ENCODE results near the gene CLIP2. TPM values are rescaled to one million over a fixed set of nuclear protein-coding genes. Genes with fewer than 3 reads are reported as not detected.

Gene CLIP2
- polyA plus RNA-seq, 1 donor from 2014 or later: 25.7 TPM

GRCh38 chr7:74317146-74317782 lies 28.1 kb downstream of the CLIP2 start:
- Histone ChIP-seq H3K9me3 (ENCODE audit: low read length) (no peaks in the 10 kb centered on the region), H2AFZ (ENCODE audit: low read depth, low read length) (no peak overlapping the region), H3K79me2 (replicated peaks; ENCODE audit: insufficient read depth, low read length) (no peaks in the 10 kb centered on the region), H4K20me1 (ENCODE audit: insufficient read depth) (peaks cover 4% of the 10 kb centered on the region), H3K36me3 (ENCODE audit: insufficient read depth, low read length) (no peaks in the 10 kb centered on the region), H3K4me3 (ENCODE audit: low read length) (no peak overlapping the region), H3K9ac (ENCODE audit: low read length) (no peak overlapping the region), H3F3A (ENCODE audit: insufficient read depth, low read length, poor library complexity, severe bottlenecking) (no peaks in the 10 kb centered on the region), H3K4me2 (ENCODE audit: low read length) (no peak overlapping the region), H3K27me3 (ENCODE audit: insufficient read depth, low read depth, low read length) (no peaks in the 10 kb centered on the region), H3K9me2 (ENCODE audit: insufficient read depth, low read length) (no peaks in the 10 kb centered on the region), H3K27ac (ENCODE audit: low read length) (no peak overlapping the region)
- no peak for TF ChIP-seq RAD21 (conservative IDR thresholded peaks at IDR 0.05)
- TF ChIP-seq EP300 (conservative IDR thresholded peaks at IDR 0.05; ENCODE audit: poor library complexity, severe bottlenecking): no peak
- TF ChIP-seq TAF1 (IDR thresholded peaks at IDR 0.05; ENCODE audit: low read depth): no peak
- no peak for TF ChIP-seq SMC3 (conservative IDR thresholded peaks at IDR 0.05; ENCODE audit: poor library complexity)
- no peak for TF ChIP-seq EZH2 (IDR thresholded peaks at IDR 0.05; ENCODE audit: borderline replicate concordance, insufficient read depth, low read length, poor library complexity, severe bottlenecking)
- TF ChIP-seq POLR2AphosphoS5 (IDR thresholded peaks at IDR 0.05): no peak
- TF ChIP-seq MXI1 (conservative IDR thresholded peaks at IDR 0.05; ENCODE audit: poor library complexity, severe bottlenecking): no peak
- no peak for TF ChIP-seq CTCF (IDR thresholded peaks at IDR 0.05; ENCODE audit: poor library complexity, severe bottlenecking)
- no peak for TF ChIP-seq REST (IDR thresholded peaks at IDR 0.05; ENCODE audit: borderline replicate concordance)

DNA sequence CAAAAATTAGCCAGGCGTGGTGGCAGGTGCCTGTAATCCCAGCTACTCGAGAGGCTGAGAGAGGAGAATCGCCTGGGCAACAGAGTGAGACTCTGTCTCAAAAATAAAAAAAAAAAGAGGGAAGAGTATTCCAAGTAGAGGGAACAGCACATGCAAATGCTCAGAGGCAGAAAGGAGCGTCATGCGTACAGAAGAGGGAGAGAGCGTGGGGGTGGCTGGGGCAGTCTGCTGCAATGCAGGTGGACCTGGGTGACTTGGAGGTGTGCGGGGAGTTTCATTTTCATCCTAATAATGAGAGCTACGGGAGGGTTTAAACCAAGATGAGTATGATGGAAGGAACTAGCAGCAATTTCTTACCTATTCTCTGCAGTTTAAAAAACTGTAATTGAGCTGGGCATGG lies 28.8 kb downstream of the CLIP2 start:
- TF ChIP-seq MXI1 (conservative IDR thresholded peaks at IDR 0.05; ENCODE audit: poor library complexity, severe bottlenecking): no peak
- TF ChIP-seq CTCF (IDR thresholded peaks at IDR 0.05; ENCODE audit: poor library complexity, severe bottlenecking): no peak
- no peak for TF ChIP-seq SMC3 (conservative IDR thresholded peaks at IDR 0.05; ENCODE audit: poor library complexity)
- no peak for TF ChIP-seq TAF1 (IDR thresholded peaks at IDR 0.05; ENCODE audit: low read depth)
- no peak for TF ChIP-seq REST (IDR thresholded peaks at IDR 0.05; ENCODE audit: borderline replicate concordance)
- no peak for TF ChIP-seq EZH2 (IDR thresholded peaks at IDR 0.05; ENCODE audit: borderline replicate concordance, insufficient read depth, low read length, poor library complexity, severe bottlenecking)
- TF ChIP-seq EP300 (conservative IDR thresholded peaks at IDR 0.05; ENCODE audit: poor library complexity, severe bottlenecking): no peak
- no peak for TF ChIP-seq RAD21 (conservative IDR thresholded peaks at IDR 0.05)
- no peak for TF ChIP-seq POLR2AphosphoS5 (IDR thresholded peaks at IDR 0.05)

More for the DNA sequence above, 28.8 kb downstream of the CLIP2 start:
- H3K9me2 ChIP-seq (ENCODE audit: insufficient read depth, low read length): no peaks in the 10 kb centered on the region
- H3F3A ChIP-seq (ENCODE audit: insufficient read depth, low read length, poor library complexity, severe bottlenecking): no peaks in the 10 kb centered on the region
- no peak overlapping the region for H2AFZ ChIP-seq (ENCODE audit: low read depth, low read length)
- no peaks in the 10 kb centered on the region for H4K20me1 ChIP-seq (ENCODE audit: insufficient read depth)
- no peak overlapping the region for H3K9ac ChIP-seq (ENCODE audit: low read length)
- no peak overlapping the region for H3K27ac ChIP-seq (ENCODE audit: low read length)
- no peak overlapping the region for H3K4me2 ChIP-seq (ENCODE audit: low read length)
- H3K79me2 ChIP-seq (replicated peaks; ENCODE audit: insufficient read depth, low read length): no peaks in the 10 kb centered on the region
- H3K9me3 ChIP-seq (ENCODE audit: low read length): no peaks in the 10 kb centered on the region
- no peak overlapping the region for H3K4me3 ChIP-seq (ENCODE audit: low read length)
- H3K36me3 ChIP-seq (ENCODE audit: insufficient read depth, low read length): no peaks in the 10 kb centered on the region
- no peaks in the 10 kb centered on the region for H3K27me3 ChIP-seq (ENCODE audit: insufficient read depth, low read depth, low read length)

All from neural cell (in vitro differentiated cells).